Stimulated activated CD4-positive, alpha-beta T cell treated with anti-CD3 and anti-CD28 coated beads, Interleukin-4, amount 100 ng/mL, for 24 hours (primary cell): ENCODE data around the gene TMEM242.
"Not testable (repeated sequence)": the region's sequence is repeated elsewhere in the genome, so short reads cannot be mapped to it uniquely, and the experiment has no call there.

Source experiments
- DNase-seq: peaks from one replicate; pipeline ENCODE4 v3.0.0-alpha.2; 2020

The TMEM242 gene

GRCh38 chr6:157322792-157323254 is 496 bp downstream of the TMEM242 start:
- DNase-seq = peak; percentile 85

GRCh38 chr6:157316871-157317814 is 6.2 kb downstream of the TMEM242 start:
- no peak for DNase-seq

- DNase-seq = peak; percentile 23
These were observed 8.5 kb downstream of the TMEM242 start for GRCh38 chr6:157314705-157315321.

- DNase-seq = no peak
These were observed 9.5 kb downstream of the TMEM242 start for GRCh38 chr6:157313531-157314467.

- no peak for DNase-seq
These were observed 10.6 kb downstream of the TMEM242 start for GRCh38 chr6:157312757-157313156.

- not testable (repeated sequence) for DNase-seq
These were observed 12.6 kb downstream of the TMEM242 start for GRCh38 chr6:157310693-157311092.

- no peak for DNase-seq
These were observed 15.7 kb downstream of the TMEM242 start for GRCh38 chr6:157307661-157308060.

- DNase-seq = no peak
These were observed 17.4 kb downstream of the TMEM242 start for GRCh38 chr6:157305670-157306653.

GRCh38 chr6:157304899-157305663 is 18.2 kb downstream of the TMEM242 start:
- no peak for DNase-seq

GRCh38 chr6:157302736-157303135 is 20.6 kb downstream of the TMEM242 start:
- no peak for DNase-seq

- DNase-seq = no peak
These were observed 22.9 kb downstream of the TMEM242 start for GRCh38 chr6:157300436-157300835.

GRCh38 chr6:157300006-157300405 is 23.3 kb downstream of the TMEM242 start:
- DNase-seq = no peak

- DNase-seq = no peak
These were observed 25.0 kb downstream of the TMEM242 start for GRCh38 chr6:157298216-157298724.

- no peak for DNase-seq
These were observed 28.7 kb downstream of the TMEM242 start for GRCh38 chr6:157294654-157295053.

GRCh38 chr6:157293780-157294179 is 29.5 kb downstream of the TMEM242 start:
- DNase-seq = no peak

GRCh38 chr6:157292202-157292601 is 31.1 kb downstream of the TMEM242 start:
- no peak for DNase-seq

GRCh38 chr6:157291356-157291755 is 32.0 kb downstream of the TMEM242 start:
- no peak for DNase-seq

- no peak for DNase-seq
These were observed 32.5 kb downstream of the TMEM242 start for GRCh38 chr6:157290797-157291196.

- no peak for DNase-seq
These were observed 33.6 kb downstream of the TMEM242 start for GRCh38 chr6:157289764-157290163.

- DNase-seq = no peak
These were observed 34.7 kb downstream of the TMEM242 start for GRCh38 chr6:157288575-157288974.

- no peak for DNase-seq
These were observed 35.4 kb downstream of the TMEM242 start for GRCh38 chr6:157287923-157288322.
